Chondrocyte (in vitro differentiated cells): ENCODE data around the gene TIMM50. TPM values are rescaled to one million over a fixed set of nuclear protein-coding genes. Genes with fewer than 3 reads are reported as not detected.
A peak's percentile ranks its signal among the peaks of the same experiment; 100 is the strongest.

Experiments
- DNase-seq: peaks from one replicate; pipeline ENCODE4 v3.0.0; 2021; ENCODE audit warnings: mixed read lengths, low spot score
- H3K27ac Mint-ChIP-seq: one replicate; pipeline ENCODE4 v1.8.0; 2021; ENCODE audit warnings: mild to moderate bottlenecking, moderate library complexity, mixed read lengths; ENCODE audit not compliant: unreplicated experiment
- H3K27me3 Mint-ChIP-seq: 2 replicates; pipeline ENCODE4 v1.8.0; 2021; ENCODE audit warnings: low read depth, mixed read lengths
- H3K36me3 Mint-ChIP-seq: 2 replicates; pipeline ENCODE4 v1.8.0; 2021; ENCODE audit warnings: low read depth, mixed read lengths
- H3K4me1 Mint-ChIP-seq: 2 replicates; pipeline ENCODE4 v1.8.0; 2021; ENCODE audit warnings: low read depth, mild to moderate bottlenecking, mixed read lengths
- H3K4me3 Mint-ChIP-seq: one replicate; pipeline ENCODE4 v1.8.0; 2021; ENCODE audit warnings: mild to moderate bottlenecking, moderate library complexity, mixed read lengths; ENCODE audit not compliant: unreplicated experiment
- H3K9me3 Mint-ChIP-seq: 2 replicates; pipeline ENCODE4 v1.8.0; 2021; ENCODE audit warnings: low read depth, mixed read lengths
- CTCF ChIP-seq: fragments of 200-600 bp; sonication (generic); IDR thresholded peaks from 2 replicates; pipeline ENCODE4 v1.5.0; 2021; ENCODE audit warnings: antibody characterized with exemption, mild to moderate bottlenecking, moderate library complexity
- total RNA-seq: library from RNA; stranded (reverse); gene quantifications from 3 replicates; pipeline ENCODE4 v1.2.1, GENCODE V29; 2021

Gene TIMM50
- total RNA-seq, 1 donor from 2014 or later, result 49.9 TPM

- no peaks in the 10 kb centered on the region for H3K9me3 Mint-ChIP-seq
- H3K27ac Mint-ChIP-seq, result no peak overlapping the region
- H3K4me1 Mint-ChIP-seq, result peaks cover 21% of the 10 kb centered on the region
- no peak for TF ChIP-seq CTCF
- no peak for DNase-seq
- H3K36me3 Mint-ChIP-seq, result no peaks in the 10 kb centered on the region
- no peak overlapping the region for H3K4me3 Mint-ChIP-seq
- peaks cover 40% of the 10 kb centered on the region for H3K27me3 Mint-ChIP-seq
Measured at GRCh38 chr19:39501340-39501739, 20.7 kb downstream of the TIMM50 start.

- H3K9me3 Mint-ChIP-seq, result no peaks in the 10 kb centered on the region
- peaks cover 27% of the 10 kb centered on the region for H3K4me1 Mint-ChIP-seq
- H3K27me3 Mint-ChIP-seq, result peaks cover 37% of the 10 kb centered on the region
- peak overlapping the region; percentile 17 for H3K27ac Mint-ChIP-seq
- no peaks in the 10 kb centered on the region for H3K36me3 Mint-ChIP-seq
- DNase-seq, result no peak
- no peak overlapping the region for H3K4me3 Mint-ChIP-seq
- peak; percentile 86 for TF ChIP-seq CTCF
Measured at GRCh38 chr19:39502640-39503417, 22.2 kb downstream of the TIMM50 start.

GRCh38 chr19:39506598-39506943 is 25.9 kb downstream of the TIMM50 start:
- Mint-ChIP-seq H3K4me1 (peaks cover 19% of the 10 kb centered on the region), H3K9me3 (no peaks in the 10 kb centered on the region), H3K27me3 (peaks cover 13% of the 10 kb centered on the region), H3K27ac (no peak overlapping the region), H3K4me3 (peak overlapping the region; percentile 58), H3K36me3 (no peaks in the 10 kb centered on the region)
- DNase-seq, result no peak
- no peak for TF ChIP-seq CTCF

GRCh38 chr19:39506944-39507714 is 26.5 kb downstream of the TIMM50 start:
- H3K27me3 Mint-ChIP-seq, result peaks cover 13% of the 10 kb centered on the region
- no peak overlapping the region for H3K27ac Mint-ChIP-seq
- H3K4me1 Mint-ChIP-seq, result peaks cover 19% of the 10 kb centered on the region
- peak overlapping the region; percentile 79 for H3K4me3 Mint-ChIP-seq
- no peaks in the 10 kb centered on the region for H3K9me3 Mint-ChIP-seq
- TF ChIP-seq CTCF, result no peak
- no peak for DNase-seq
- no peaks in the 10 kb centered on the region for H3K36me3 Mint-ChIP-seq

- peaks cover 19% of the 10 kb centered on the region for H3K4me1 Mint-ChIP-seq
- no peak overlapping the region for H3K27ac Mint-ChIP-seq
- DNase-seq, result no peak
- no peak for TF ChIP-seq CTCF
- peak overlapping the region; percentile 79 for H3K4me3 Mint-ChIP-seq
- H3K36me3 Mint-ChIP-seq, result no peaks in the 10 kb centered on the region
- H3K27me3 Mint-ChIP-seq, result peaks cover 16% of the 10 kb centered on the region
- H3K9me3 Mint-ChIP-seq, result no peaks in the 10 kb centered on the region
Measured at GRCh38 chr19:39507715-39508364, 27.2 kb downstream of the TIMM50 start.
